CD14-positive monocyte (primary cell): Measurements from ENCODE around the gene RBM22. TPM values are rescaled to one million over a fixed set of nuclear protein-coding genes. Genes with fewer than 3 reads are reported as not detected.

ENCODE experiments used
- DNase-seq, 3 donors: peaks; one replicate each; pipeline ENCODE4 v3.0.0-alpha.2; 2011 to 2022
- H2AFZ ChIP-seq: 2 replicates; pipeline ENCODE4 v1.6.0; 2012; ENCODE audit warnings: mild to moderate bottlenecking, low read depth, low read length, inconsistent platforms; ENCODE audit not compliant: insufficient read depth, poor library complexity, severe bottlenecking
- H3K27ac ChIP-seq, 2 donors: 1 replicate in 1 of 2; 2 replicates in 1 of 2; pipeline ENCODE4 v1.5.1; 2012 to 2013; ENCODE audit warnings: low read length in 2 of 2, control low read depth in 1 of 2, inconsistent platforms in 1 of 2, low read depth in 1 of 2, mild to moderate bottlenecking in 1 of 2
- H3K27me3 ChIP-seq, 2 donors: one replicate each; pipeline versions ENCODE4 v1.6.0 to v1.6.1; 2011 to 2013; ENCODE audit warnings: low read length in 2 of 2; ENCODE audit not compliant: control insufficient read depth in 2 of 2, insufficient read depth in 2 of 2
- H3K36me3 ChIP-seq, 2 donors: replicated peaks in 1 of 2; 1 replicate in 1 of 2; 2 replicates in 1 of 2; pipeline versions ENCODE4 v1.5.1 to v1.6.1; 2012 to 2013; ENCODE audit warnings: low read length in 2 of 2, control low read depth in 1 of 2, inconsistent platforms in 1 of 2, mild to moderate bottlenecking in 1 of 2; ENCODE audit not compliant: insufficient read depth in 2 of 2, control insufficient read depth in 1 of 2
- H3K4me1 ChIP-seq, 2 donors: 1 replicate in 1 of 2; 2 replicates in 1 of 2; pipeline versions ENCODE4 v1.5.1 to v1.6.1; 2012 to 2013; ENCODE audit warnings: low read length in 2 of 2, control low read depth in 1 of 2, inconsistent platforms in 1 of 2, mild to moderate bottlenecking in 1 of 2, moderate library complexity in 1 of 2; ENCODE audit not compliant: insufficient read depth in 2 of 2, control insufficient read depth in 1 of 2
- H3K4me2 ChIP-seq: replicated peaks from 2 replicates; pipeline ENCODE3; 2012; ENCODE audit warnings: low read length, moderate library complexity, mild to moderate bottlenecking; ENCODE audit not compliant: poor library complexity, severe bottlenecking; ENCODE audit errors: extremely low read depth
- H3K4me3 ChIP-seq, 3 experiments: fragments of 200-600 bp in 1 of 3; sonication (generic) in 1 of 3; replicated peaks in 1 of 3; 1 replicate in 2 of 3; 2 replicates in 1 of 3; pipeline ENCODE4 v1.5.1; 2011 to 2013; ENCODE audit warnings: low read length in 3 of 3, mild to moderate bottlenecking in 3 of 3, control low read depth in 2 of 3, low read depth in 2 of 3, inconsistent platforms in 1 of 3, moderate library complexity in 1 of 3
- H3K79me2 ChIP-seq: 2 replicates; pipeline ENCODE4 v1.6.0; 2012; ENCODE audit warnings: mild to moderate bottlenecking, control low read depth, inconsistent platforms, low read length, moderate library complexity; ENCODE audit not compliant: insufficient read depth
- H3K9ac ChIP-seq: 2 replicates; pipeline ENCODE4 v1.6.0; 2017; ENCODE audit warnings: low read length, mild to moderate bottlenecking; ENCODE audit not compliant: insufficient read depth, poor library complexity, severe bottlenecking
- H3K9me3 ChIP-seq, 2 donors: replicated peaks in 1 of 2; 1 replicate in 1 of 2; 2 replicates in 1 of 2; pipeline versions ENCODE4 v1.5.1 to v1.6.1; 2012 to 2013; ENCODE audit warnings: low read length in 2 of 2, control low read depth in 1 of 2; ENCODE audit not compliant: control insufficient read depth in 1 of 2, insufficient read depth in 1 of 2
- H4K20me1 ChIP-seq: 2 replicates; pipeline ENCODE4 v1.6.0; 2012; ENCODE audit warnings: mild to moderate bottlenecking, low read length, control low read depth, moderate library complexity; ENCODE audit not compliant: insufficient read depth
- H3K27ac Mint-ChIP-seq, 7 donors: one replicate each; pipeline ENCODE4 v1.8.0; 2020; ENCODE audit warnings: mild to moderate bottlenecking in 7 of 7, mixed read lengths in 7 of 7, moderate library complexity in 6 of 7, inconsistent platforms in 2 of 7
- H3K27me3 Mint-ChIP-seq, 3 donors: one replicate each; pipeline ENCODE4 v1.8.0; 2021 to 2022; ENCODE audit warnings: low read depth in 3 of 3, mild to moderate bottlenecking in 3 of 3, mixed read lengths in 3 of 3, moderate library complexity in 3 of 3, inconsistent platforms in 1 of 3
- H3K36me3 Mint-ChIP-seq, 2 donors: one replicate each; pipeline ENCODE4 v1.8.0; 2020; ENCODE audit warnings: mixed read lengths in 2 of 2, inconsistent platforms in 1 of 2, mild to moderate bottlenecking in 1 of 2
- H3K4me1 Mint-ChIP-seq: one replicate; pipeline ENCODE4 v1.8.0; 2020; ENCODE audit warnings: mild to moderate bottlenecking, mixed read lengths
- H3K4me3 Mint-ChIP-seq, 2 donors: one replicate each; pipeline ENCODE4 v1.8.0; 2020; ENCODE audit warnings: mild to moderate bottlenecking in 2 of 2, mixed read lengths in 2 of 2, moderate library complexity in 1 of 2
- H3K9me3 Mint-ChIP-seq, 7 donors: one replicate each; pipeline ENCODE4 v1.8.0; 2020 to 2022; ENCODE audit warnings: mixed read lengths in 7 of 7, mild to moderate bottlenecking in 6 of 7, moderate library complexity in 6 of 7, inconsistent platforms in 2 of 7
- WGBS: methylation state at CpG from one replicate; pipeline ENCODE4 v1.1.5; 2013; ENCODE audit warnings: missing lambda C conversion rate; ENCODE audit not compliant: insufficient coverage; 5-methylcytosine and 5-hydroxymethylcytosine counted together
- intact Hi-C, 2 donors: fragments of 100-400 bp; cut with micrococcal nuclease; formaldehyde crosslinking; loops; one replicate each; pipeline versions ENCODE4 v1.15.0 to v1.15.1; 2023
- polyA plus RNA-seq, 3 donors: library from polyadenylated mRNA; depleted of rRNA in 1 of 3; unstranded in 2 of 3; stranded (reverse) in 1 of 3; fragments of 300-500 nt in 2 of 3; fragments of >200 nt in 1 of 3; fragmentation: Illumina TruSeq in 2 of 3; gene quantifications; 1 replicate in 2 of 3; 2 replicates in 1 of 3; pipeline ENCODE4 v1.2.3, GENCODE V29; 2012 to 2021
- TF ChIP-seq, protein P1 (sequence below): fragments of 200-600 bp; IDR thresholded peaks from one replicate; pipeline ENCODE4 v1.8.0; 2022; ENCODE audit warnings: antibody characterized with exemption, mild to moderate bottlenecking

RBM22 gene
- polyA plus RNA-seq, 3 donors = 37.9 to 68.4 (median 47.4) TPM

DNA sequence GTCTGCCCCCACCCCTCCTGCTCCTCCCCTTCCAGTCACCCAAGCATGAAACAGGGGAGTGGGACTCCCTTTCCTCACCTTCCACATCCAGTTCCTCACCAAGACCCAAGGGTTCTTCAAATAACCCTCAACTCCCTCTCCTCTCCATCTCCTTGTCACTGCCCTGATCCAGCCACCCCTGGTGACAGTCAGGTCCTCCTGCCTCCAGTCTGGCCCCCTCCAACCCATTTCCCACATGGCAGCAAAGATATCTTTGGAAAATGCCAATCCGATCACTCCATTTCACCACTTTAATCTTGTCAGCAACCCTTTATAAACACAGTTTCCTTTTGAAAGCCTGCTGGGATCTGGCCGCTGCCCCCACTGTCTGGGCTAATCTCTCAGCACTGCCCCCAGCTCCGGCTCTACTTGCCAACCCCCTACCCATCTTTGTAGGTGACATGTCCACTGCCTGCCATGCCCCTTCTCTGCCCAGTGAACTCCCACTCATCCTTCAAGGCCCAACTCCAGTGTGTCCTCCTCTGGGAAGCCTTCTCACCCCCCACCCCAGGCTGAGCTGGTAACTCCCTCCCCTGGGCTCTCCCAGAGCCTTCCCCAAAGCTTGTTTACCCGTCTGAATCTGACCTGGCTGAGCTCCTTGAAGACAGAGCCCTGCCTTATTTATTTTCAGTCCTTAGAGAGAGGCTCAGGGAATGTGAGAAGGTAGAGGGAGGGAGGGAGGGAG, 40.6 kb downstream of the RBM22 start:
- intact Hi-C loops = no loop called here
- Histone ChIP-seq H3K27me3 (peaks cover 0 to 4% of the 10 kb centered on the region in 2 donors), H3K9me3 (no peaks in the 10 kb centered on the region), H3K4me2 (no peak overlapping the region), H3K79me2 (no peaks in the 10 kb centered on the region), H3K4me3 (no peak overlapping the region), H3K27ac (no peak overlapping the region), H3K4me1 (peaks cover 9 to 14% of the 10 kb centered on the region in 2 donors), H3K9ac (no peak overlapping the region), H4K20me1 (no peaks in the 10 kb centered on the region), H2AFZ (no peak overlapping the region), H3K36me3 (no peaks in the 10 kb centered on the region)
- 93% methylated on average over 3 of the region's 4 CpGs for WGBS
- Mint-ChIP-seq H3K27me3 (peaks cover 5 to 12% (median 7%) of the 10 kb centered on the region in 3 donors), H3K27ac (no peak overlapping the region), H3K4me1 (peaks cover 9% of the 10 kb centered on the region), H3K9me3 (peaks cover 0 to 2% (median 0%) of the 10 kb centered on the region in 7 donors), H3K4me3 (no peak overlapping the region), H3K36me3 (no peaks in the 10 kb centered on the region)
- no peak for DNase-seq
- TF ChIP-seq, protein P1, sequence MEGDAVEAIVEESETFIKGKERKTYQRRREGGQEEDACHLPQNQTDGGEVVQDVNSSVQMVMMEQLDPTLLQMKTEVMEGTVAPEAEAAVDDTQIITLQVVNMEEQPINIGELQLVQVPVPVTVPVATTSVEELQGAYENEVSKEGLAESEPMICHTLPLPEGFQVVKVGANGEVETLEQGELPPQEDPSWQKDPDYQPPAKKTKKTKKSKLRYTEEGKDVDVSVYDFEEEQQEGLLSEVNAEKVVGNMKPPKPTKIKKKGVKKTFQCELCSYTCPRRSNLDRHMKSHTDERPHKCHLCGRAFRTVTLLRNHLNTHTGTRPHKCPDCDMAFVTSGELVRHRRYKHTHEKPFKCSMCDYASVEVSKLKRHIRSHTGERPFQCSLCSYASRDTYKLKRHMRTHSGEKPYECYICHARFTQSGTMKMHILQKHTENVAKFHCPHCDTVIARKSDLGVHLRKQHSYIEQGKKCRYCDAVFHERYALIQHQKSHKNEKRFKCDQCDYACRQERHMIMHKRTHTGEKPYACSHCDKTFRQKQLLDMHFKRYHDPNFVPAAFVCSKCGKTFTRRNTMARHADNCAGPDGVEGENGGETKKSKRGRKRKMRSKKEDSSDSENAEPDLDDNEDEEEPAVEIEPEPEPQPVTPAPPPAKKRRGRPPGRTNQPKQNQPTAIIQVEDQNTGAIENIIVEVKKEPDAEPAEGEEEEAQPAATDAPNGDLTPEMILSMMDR = no peak

GRCh38 chr5:150659360-150660107, 41.3 kb downstream of the RBM22 start:
- TF ChIP-seq, protein P1 = no peak
- Mint-ChIP-seq H3K27ac (no peak overlapping the region), H3K27me3 (peaks cover 6 to 12% (median 9%) of the 10 kb centered on the region in 3 donors), H3K4me3 (no peak overlapping the region), H3K4me1 (peaks cover 9% of the 10 kb centered on the region), H3K9me3 (peaks cover 0 to 2% (median 0%) of the 10 kb centered on the region in 7 donors), H3K36me3 (no peaks in the 10 kb centered on the region)
- Histone ChIP-seq H3K4me2 (no peak overlapping the region), H3K4me3 (no peak overlapping the region), H3K4me1 (peaks cover 9 to 14% of the 10 kb centered on the region in 2 donors), H4K20me1 (no peaks in the 10 kb centered on the region), H3K79me2 (no peaks in the 10 kb centered on the region), H3K36me3 (no peaks in the 10 kb centered on the region), H2AFZ (no peak overlapping the region), H3K27me3 (peaks cover 0 to 4% of the 10 kb centered on the region in 2 donors), H3K9me3 (no peaks in the 10 kb centered on the region), H3K27ac (no peak overlapping the region), H3K9ac (no peak overlapping the region)
- WGBS = 94% methylated on average over 8 of the region's 11 CpGs
- intact Hi-C loops = loop anchor here (5.0 to 10.0 kb wide), 3 partner anchors 97 to 205 kb away; no protein-coding TSS in a partner anchor
- DNase-seq = no peak
